ENCODE results near the gene NTM. TPM values are rescaled to one million over a fixed set of nuclear protein-coding genes. Genes with fewer than 3 reads are reported as not detected.

Gene NTM
- total and polyA plus RNA-seq, 2 of the 8 experiments (the other 6 are each of a cell fraction or from before 2014, with no cell fraction given): 13.4 to 20.0 TPM

DNA sequence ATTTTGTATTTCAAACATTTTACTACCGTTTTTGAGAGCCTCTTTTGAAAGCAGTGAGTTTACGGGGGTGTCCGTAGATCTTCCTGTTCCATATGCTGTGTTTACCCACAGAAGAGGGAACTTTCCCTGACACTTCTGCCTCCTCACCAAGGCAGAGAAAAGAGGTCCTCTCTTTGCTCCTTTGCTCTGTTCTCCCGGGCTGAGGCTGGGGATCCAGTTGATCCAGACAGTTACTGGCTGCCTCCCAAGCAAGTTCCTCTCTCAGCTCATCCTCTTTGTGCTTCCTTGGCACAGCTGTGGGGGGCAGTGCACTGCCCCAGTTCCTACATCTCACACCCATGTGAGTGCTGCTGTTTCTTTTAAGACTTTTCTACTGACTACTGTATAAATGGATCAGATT, 813.7 kb downstream of the NTM start:
- no peak overlapping the region for H2AK5ac ChIP-seq (ENCODE audit: low read depth, low read length)
- no peak overlapping the region for H3K9ac ChIP-seq (replicated peaks in 1 of 4; ENCODE audit: extremely low read depth in 1 of 4, low read depth in 3 of 4, low read length in 3 of 4)
- no peak overlapping the region for H2BK120ac ChIP-seq (replicated peaks; ENCODE audit: low read depth, low read length)
- no peaks in the 10 kb centered on the region; the same call in 1 of the 2 replicates for H3K23me2 ChIP-seq (ENCODE audit: low read depth, low read length)
- no peak overlapping the region for H2BK12ac ChIP-seq (ENCODE audit: low read depth, low read length)
- no peaks in the 10 kb centered on the region for H3K79me1 ChIP-seq (ENCODE audit: low read depth, low read length)
- no peak overlapping the region for H3K14ac ChIP-seq (ENCODE audit: insufficient read length)
- H2AFZ ChIP-seq (ENCODE audit: low read length): no peak overlapping the region
- no peak overlapping the region for H4K5ac ChIP-seq (ENCODE audit: insufficient read length, low read depth, low read length)
- H3K4me3 ChIP-seq (ENCODE audit: extremely low read depth in 1 of 4, insufficient read depth in 2 of 4, low read depth in 3 of 4, low read length in 4 of 4): no peak overlapping the region
- H2BK20ac ChIP-seq (ENCODE audit: low read length): no peak overlapping the region
- H3K27ac ChIP-seq (ENCODE audit: low read depth, low read length): no peak overlapping the region
- 94% methylated on average over 4 of the region's 4 CpGs; no CpG with 5 or more reads in 1 of the 2 experiments for WGBS, 2 experiments (ENCODE audit: extremely low coverage in 1 of 2, insufficient coverage in 1 of 2, insufficient read length in 1 of 2, insufficient replicate concordance in 2 of 2, low coverage in 1 of 2, low lambda C conversion rate in 2 of 2, missing lambda C conversion rate in 1 of 2)
- POLR2A ChIA-PET (ENCODE audit: partially characterized antibody): no interaction called here
- H3K79me2 ChIP-seq (ENCODE audit: control insufficient read depth in 1 of 2, insufficient read depth in 2 of 2, low read length in 2 of 2): no peaks in the 10 kb centered on the region
- no peaks in the 10 kb centered on the region for H4K20me1 ChIP-seq (replicated peaks in 1 of 2; ENCODE audit: control insufficient read depth in 1 of 2, insufficient read depth in 2 of 2, low read length in 2 of 2)
- H3K27me3 ChIP-seq (replicated peaks in 1 of 4; ENCODE audit: control insufficient read depth in 3 of 4, extremely low read depth in 1 of 4, insufficient read depth in 3 of 4, low read length in 3 of 4): no peaks in the 10 kb centered on the region
- H3K4me1 ChIP-seq (replicated peaks in 1 of 4; ENCODE audit: control insufficient read depth in 3 of 4, insufficient read depth in 4 of 4, low read length in 3 of 4): no peaks in the 10 kb centered on the region; a peak in 1 of 7 replicates
- FAIRE-seq (no peak), DNase-seq (ENCODE audit: low read depth in 1 of 2, low spot score in 2 of 2) (no peak)
- H3K56ac ChIP-seq (replicated peaks; ENCODE audit: insufficient read length, low read depth, low read length): no peak overlapping the region
- TF ChIP-seq, protein P1, sequence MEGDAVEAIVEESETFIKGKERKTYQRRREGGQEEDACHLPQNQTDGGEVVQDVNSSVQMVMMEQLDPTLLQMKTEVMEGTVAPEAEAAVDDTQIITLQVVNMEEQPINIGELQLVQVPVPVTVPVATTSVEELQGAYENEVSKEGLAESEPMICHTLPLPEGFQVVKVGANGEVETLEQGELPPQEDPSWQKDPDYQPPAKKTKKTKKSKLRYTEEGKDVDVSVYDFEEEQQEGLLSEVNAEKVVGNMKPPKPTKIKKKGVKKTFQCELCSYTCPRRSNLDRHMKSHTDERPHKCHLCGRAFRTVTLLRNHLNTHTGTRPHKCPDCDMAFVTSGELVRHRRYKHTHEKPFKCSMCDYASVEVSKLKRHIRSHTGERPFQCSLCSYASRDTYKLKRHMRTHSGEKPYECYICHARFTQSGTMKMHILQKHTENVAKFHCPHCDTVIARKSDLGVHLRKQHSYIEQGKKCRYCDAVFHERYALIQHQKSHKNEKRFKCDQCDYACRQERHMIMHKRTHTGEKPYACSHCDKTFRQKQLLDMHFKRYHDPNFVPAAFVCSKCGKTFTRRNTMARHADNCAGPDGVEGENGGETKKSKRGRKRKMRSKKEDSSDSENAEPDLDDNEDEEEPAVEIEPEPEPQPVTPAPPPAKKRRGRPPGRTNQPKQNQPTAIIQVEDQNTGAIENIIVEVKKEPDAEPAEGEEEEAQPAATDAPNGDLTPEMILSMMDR (IDR thresholded peaks at IDR 0.05; ENCODE audit: control extremely low read depth in 1 of 3, insufficient read depth in 1 of 3, low read depth in 1 of 3, low read length in 3 of 3): peak; percentile 19 to 44 (median 30); a peak in 3 of 4 replicates
- no peak for TF ChIP-seq SIRT6 (IDR thresholded peaks at IDR 0.05; ENCODE audit: low read length)
- no peak for TF ChIP-seq KDM4A (IDR thresholded peaks at IDR 0.05; ENCODE audit: low read depth, low read length, severe bottlenecking)
- peak; percentile 14 to 41; a peak in 3 of 4 replicates for TF ChIP-seq RAD21 (IDR thresholded peaks at IDR 0.05 in 1 of 2, conservative IDR thresholded peaks at IDR 0.05 in 1 of 2; ENCODE audit: low read depth in 2 of 2, low read length in 2 of 2)
- no peak for TF ChIP-seq POU5F1 (IDR thresholded peaks at IDR 0.05; ENCODE audit: low read depth, low read length)
- no peak for TF ChIP-seq EZH2 (IDR thresholded peaks at IDR 0.05; ENCODE audit: low read depth, low read length, severe bottlenecking)
- no peak for TF ChIP-seq RBBP5 (IDR thresholded peaks at IDR 0.05; ENCODE audit: borderline replicate concordance, low read depth, low read length)
- no peak for TF ChIP-seq JUN (IDR thresholded peaks at IDR 0.05; ENCODE audit: low read depth, low read length)
- no peak for TF ChIP-seq RXRA (IDR thresholded peaks at IDR 0.05; ENCODE audit: insufficient read depth, low read depth, low read length)
- H3K4me2 ChIP-seq (ENCODE audit: insufficient read depth in 1 of 2, low read depth in 2 of 2, low read length in 2 of 2): no peak overlapping the region
- no peak overlapping the region for H4K8ac ChIP-seq (ENCODE audit: extremely low read depth, insufficient read depth, low read length)
- H3K9me3 ChIP-seq (ENCODE audit: insufficient read depth in 2 of 2, low read depth in 1 of 2, low read length in 1 of 2): no peaks in the 10 kb centered on the region
- H3K18ac ChIP-seq (ENCODE audit: extremely low read depth, low read length): no peak overlapping the region
- no peaks in the 10 kb centered on the region; a peak in 1 of 8 replicates for H3K36me3 ChIP-seq (ENCODE audit: control insufficient read depth in 2 of 4, insufficient read depth in 4 of 4, low read length in 3 of 4)
- H2BK15ac ChIP-seq (ENCODE audit: low read length): no peak overlapping the region
- H3K4ac ChIP-seq (replicated peaks; ENCODE audit: insufficient read length, low read depth, low read length): no peak overlapping the region
- CTCF ChIA-PET (ENCODE audit: partially characterized antibody): interaction anchor here (0.6 to 5.8 kb wide), 12 partner anchors 9 to 489 kb away, joined by 3 to 41 read pairs (median 4); no protein-coding TSS in a partner anchor
- no peak overlapping the region for H2BK5ac ChIP-seq (ENCODE audit: low read depth, low read length)
- no peak overlapping the region for H4K91ac ChIP-seq (replicated peaks; ENCODE audit: insufficient read length, low read length)
- no peak overlapping the region for H3K23ac ChIP-seq (ENCODE audit: insufficient read length)
